Hepatocyte (in vitro differentiated cells): ENCODE results near the gene CD300LB. TPM values are rescaled to one million over a fixed set of nuclear protein-coding genes. Genes with fewer than 3 reads are reported as not detected.

ENCODE experiments used
- DNase-seq: peaks from one replicate; pipeline ENCODE4 v3.0.0-alpha.2; 2016; ENCODE audit warnings: low spot score
- H2AFZ ChIP-seq: fragments of 200-600 bp; sonication (generic); 2 replicates; pipeline ENCODE4 v1.6.0; 2016; ENCODE audit warnings: antibody characterized with exemption, mild to moderate bottlenecking
- H3K27ac ChIP-seq: fragments of 200-600 bp; sonication (generic); 2 replicates; pipeline ENCODE4 v1.5.1; 2016; ENCODE audit warnings: mild to moderate bottlenecking
- H3K27me3 ChIP-seq: fragments of 200-600 bp; sonication (generic); 2 replicates; pipeline ENCODE4 v1.6.1; 2016
- H3K36me3 ChIP-seq: fragments of 200-600 bp; sonication (generic); replicated peaks from 2 replicates; pipeline ENCODE4 v1.5.1; 2016; ENCODE audit warnings: low read depth; ENCODE audit not compliant: insufficient read depth
- H3K4me1 ChIP-seq: fragments of 200-600 bp; sonication (generic); 2 replicates; pipeline ENCODE4 v1.5.1; 2016; ENCODE audit warnings: mild to moderate bottlenecking, moderate library complexity; ENCODE audit not compliant: insufficient read depth
- H3K4me2 ChIP-seq: fragments of 200-600 bp; sonication (generic); 2 replicates; pipeline ENCODE4 v1.6.0; 2016
- H3K4me3 ChIP-seq: fragments of 200-600 bp; sonication (generic); 2 replicates; pipeline ENCODE4 v1.5.1; 2016; ENCODE audit warnings: mild to moderate bottlenecking
- H3K79me2 ChIP-seq: fragments of 200-600 bp; sonication (generic); 2 replicates; pipeline ENCODE4 v1.6.0; 2017; ENCODE audit warnings: mild to moderate bottlenecking
- H3K9me2 ChIP-seq: fragments of 200-600 bp; sonication (generic); replicated peaks from 2 replicates; pipeline ENCODE4 v1.6.0; 2017; ENCODE audit warnings: mild to moderate bottlenecking; ENCODE audit not compliant: insufficient read depth
- H3K9me3 ChIP-seq: fragments of 200-600 bp; sonication (generic); 2 replicates; pipeline ENCODE4 v1.5.1; 2016; ENCODE audit warnings: low read depth, mild to moderate bottlenecking
- H4K20me1 ChIP-seq: fragments of 200-600 bp; sonication (generic); 2 replicates; pipeline ENCODE4 v1.6.0; 2016; ENCODE audit warnings: mild to moderate bottlenecking; ENCODE audit not compliant: insufficient read depth, poor library complexity, severe bottlenecking
- EZH2 ChIP-seq: fragments of 200-600 bp; sonication (generic); IDR thresholded peaks from 2 replicates; pipeline ENCODE4 v1.6.1; 2016; ENCODE audit warnings: antibody characterized with exemption, mild to moderate bottlenecking, borderline replicate concordance
- EZH2phosphoT487 ChIP-seq: fragments of 200-600 bp; sonication (generic); IDR thresholded peaks from one replicate; pipeline ENCODE4 v1.6.1; 2018; ENCODE audit warnings: antibody characterized with exemption, mild to moderate bottlenecking, low read depth, moderate library complexity; ENCODE audit not compliant: unreplicated experiment, severe bottlenecking
- WGBS: methylation state at CpG from one replicate; pipeline ENCODE4 v1.1.6; 2016; ENCODE audit warnings: low lambda C conversion rate; ENCODE audit errors: missing lambda C conversion rate; 5-methylcytosine and 5-hydroxymethylcytosine counted together
- polyA plus RNA-seq: library from polyadenylated mRNA; unstranded; fragments of >200 nt; fragmentation: Nextera tagmentation; extraction: Ambion mirVana; gene quantifications from 2 replicates; pipeline ENCODE4 v1.2.1, GENCODE V29; 2016
- total RNA-seq: library from RNA; depleted of rRNA; stranded (reverse); fragments of >200 nt; gene quantifications from 2 replicates; pipeline ENCODE4 v1.2.3, GENCODE V29; 2014
- TF ChIP-seq, protein P1 (sequence below): fragments of 200-600 bp; sonication (generic); IDR thresholded peaks from 2 replicates; pipeline ENCODE4 v1.5.1; 2016; ENCODE audit warnings: antibody characterized with exemption, mild to moderate bottlenecking; ENCODE audit not compliant: poor library complexity

CD300LB gene
- total and polyA plus RNA-seq, 2 experiments from 2014 or later = not detected

GRCh38 chr17:74573169-74573568 lies 41.9 kb upstream of the CD300LB start:
- WGBS = 85% methylated on average over 3 of the region's 3 CpGs
- H3K4me3 ChIP-seq = no peak overlapping the region
- no peaks in the 10 kb centered on the region for H3K4me1 ChIP-seq
- no peaks in the 10 kb centered on the region for H3K79me2 ChIP-seq
- TF ChIP-seq EZH2phosphoT487 (no peak), EZH2 (no peak)
- TF ChIP-seq, protein P1, sequence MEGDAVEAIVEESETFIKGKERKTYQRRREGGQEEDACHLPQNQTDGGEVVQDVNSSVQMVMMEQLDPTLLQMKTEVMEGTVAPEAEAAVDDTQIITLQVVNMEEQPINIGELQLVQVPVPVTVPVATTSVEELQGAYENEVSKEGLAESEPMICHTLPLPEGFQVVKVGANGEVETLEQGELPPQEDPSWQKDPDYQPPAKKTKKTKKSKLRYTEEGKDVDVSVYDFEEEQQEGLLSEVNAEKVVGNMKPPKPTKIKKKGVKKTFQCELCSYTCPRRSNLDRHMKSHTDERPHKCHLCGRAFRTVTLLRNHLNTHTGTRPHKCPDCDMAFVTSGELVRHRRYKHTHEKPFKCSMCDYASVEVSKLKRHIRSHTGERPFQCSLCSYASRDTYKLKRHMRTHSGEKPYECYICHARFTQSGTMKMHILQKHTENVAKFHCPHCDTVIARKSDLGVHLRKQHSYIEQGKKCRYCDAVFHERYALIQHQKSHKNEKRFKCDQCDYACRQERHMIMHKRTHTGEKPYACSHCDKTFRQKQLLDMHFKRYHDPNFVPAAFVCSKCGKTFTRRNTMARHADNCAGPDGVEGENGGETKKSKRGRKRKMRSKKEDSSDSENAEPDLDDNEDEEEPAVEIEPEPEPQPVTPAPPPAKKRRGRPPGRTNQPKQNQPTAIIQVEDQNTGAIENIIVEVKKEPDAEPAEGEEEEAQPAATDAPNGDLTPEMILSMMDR = no peak
- DNase-seq = no peak
- H4K20me1 ChIP-seq = no peaks in the 10 kb centered on the region
- no peak overlapping the region for H3K4me2 ChIP-seq
- no peaks in the 10 kb centered on the region for H3K9me2 ChIP-seq
- H3K27ac ChIP-seq = no peak overlapping the region
- no peak overlapping the region for H2AFZ ChIP-seq
- peaks cover 3% of the 10 kb centered on the region for H3K27me3 ChIP-seq
- H3K36me3 ChIP-seq = no peaks in the 10 kb centered on the region
- H3K9me3 ChIP-seq = no peaks in the 10 kb centered on the region

DNA sequence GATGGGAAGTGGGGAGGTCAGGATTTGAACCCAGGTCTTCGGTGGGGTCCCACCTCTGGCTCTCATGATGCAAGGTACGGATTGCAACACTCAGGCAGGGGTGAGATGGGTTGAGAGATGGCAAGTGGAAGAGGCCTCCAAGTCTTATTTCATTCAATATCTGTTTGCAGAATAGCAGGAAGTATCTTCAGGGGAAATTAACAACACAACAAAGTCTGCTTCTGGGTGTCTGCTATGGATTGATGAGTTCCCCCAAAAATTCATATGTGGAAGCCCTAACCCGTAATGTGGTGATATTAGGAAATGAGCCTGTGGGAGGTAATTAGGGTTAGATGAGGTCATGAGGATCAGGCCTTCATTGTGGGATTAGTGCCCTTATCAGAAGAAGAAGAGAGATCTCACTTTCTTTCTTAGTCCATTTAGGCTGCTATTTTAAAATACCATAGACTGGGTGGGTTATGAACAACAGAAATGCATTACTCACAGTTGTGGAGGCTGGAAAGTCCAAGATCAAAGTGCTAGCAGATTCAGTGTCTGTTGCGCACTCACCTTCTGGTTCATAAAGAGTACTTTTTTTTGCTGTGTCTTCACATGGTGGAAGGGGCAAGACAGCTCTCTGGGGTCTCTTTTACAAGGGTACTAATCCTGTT lies 40.5 kb upstream of the CD300LB start:
- no peak overlapping the region for H2AFZ ChIP-seq
- TF ChIP-seq EZH2phosphoT487 (no peak), EZH2 (no peak)
- TF ChIP-seq, protein P1 = no peak
- H3K9me2 ChIP-seq = no peaks in the 10 kb centered on the region
- no peak overlapping the region for H3K4me2 ChIP-seq
- no peaks in the 10 kb centered on the region for H3K79me2 ChIP-seq
- 86% methylated on average over 4 of the region's 4 CpGs for WGBS
- DNase-seq = no peak
- no peaks in the 10 kb centered on the region for H3K36me3 ChIP-seq
- H3K9me3 ChIP-seq = no peaks in the 10 kb centered on the region
- no peak overlapping the region for H3K27ac ChIP-seq
- no peaks in the 10 kb centered on the region for H3K4me1 ChIP-seq
- H4K20me1 ChIP-seq = no peaks in the 10 kb centered on the region
- H3K4me3 ChIP-seq = no peak overlapping the region
- H3K27me3 ChIP-seq = peaks cover 3% of the 10 kb centered on the region

- TF ChIP-seq, protein P1 = no peak
- TF ChIP-seq EZH2phosphoT487 (no peak), EZH2 (no peak)
- no peaks in the 10 kb centered on the region for H3K9me3 ChIP-seq
- H3K27ac ChIP-seq = peak overlapping the region; percentile 65
- no peaks in the 10 kb centered on the region for H3K79me2 ChIP-seq
- H4K20me1 ChIP-seq = no peaks in the 10 kb centered on the region
- no peaks in the 10 kb centered on the region for H3K9me2 ChIP-seq
- no peak overlapping the region for H3K4me2 ChIP-seq
- no peak overlapping the region for H3K4me3 ChIP-seq
- no peaks in the 10 kb centered on the region for H3K36me3 ChIP-seq
- no peak overlapping the region for H2AFZ ChIP-seq
- no peaks in the 10 kb centered on the region for H3K4me1 ChIP-seq
- peak; percentile 83 for DNase-seq
- H3K27me3 ChIP-seq = no peaks in the 10 kb centered on the region
- 72% methylated on average over 32 of the region's 32 CpGs for WGBS
Observed at GRCh38 chr17:74569020-74570003, 38.0 kb upstream of the CD300LB start.
